OCI-LY7 (cell line): ENCODE data around the gene PALLD. TPM values are rescaled to one million over a fixed set of nuclear protein-coding genes. Genes with fewer than 3 reads are reported as not detected.

Experiments
- BruUV-seq: library from RNA; stranded (reverse); fragments of 400-500 nt; replicated peaks from 2 replicates; lab custom pipeline; 2021; lab: Mats Ljungman, UMichigan
- CTCF ChIA-PET: fragments of 300-600 bp; sonication (Branson Sonifier 250); formaldehyde crosslinking; loops from one replicate; lab custom pipeline; 2022; ENCODE audit warnings: antibody characterized with exemption; ENCODE audit not compliant: unreplicated experiment; lab: Charles Lee
- POLR2A ChIA-PET: fragments of 300-600 bp; sonication (Branson Sonifier 250); formaldehyde crosslinking; loops from one replicate; lab custom pipeline; 2022; ENCODE audit warnings: antibody characterized with exemption; lab: Charles Lee
- DNase-seq: peaks from one replicate; pipeline ENCODE4 v3.0.0-alpha.2; 2015; ENCODE audit warnings: low spot score
- H2AFZ ChIP-seq: fragments of 200-600 bp; sonication (generic), shearing (Covaris generic); 2 replicates; pipeline ENCODE4 v1.6.1; 2014; ENCODE audit warnings: mild to moderate bottlenecking, antibody characterized with exemption, low read length, moderate library complexity
- H3K27ac ChIP-seq: fragments of 200-600 bp; sonication (generic); 2 replicates; pipeline ENCODE4 v1.5.1; 2014; ENCODE audit warnings: mixed run types, low read depth, mild to moderate bottlenecking, moderate library complexity, low read length, inconsistent platforms; ENCODE audit not compliant: poor library complexity, severe bottlenecking
- H3K36me3 ChIP-seq: fragments of 200-600 bp; sonication (generic); 2 replicates; pipeline ENCODE4 v1.6.1; 2014; ENCODE audit warnings: mild to moderate bottlenecking, antibody characterized with exemption, low read length, moderate library complexity, mixed read lengths; ENCODE audit not compliant: insufficient read depth
- H3K4me1 ChIP-seq: fragments of 200-600 bp; sonication (generic); 2 replicates; pipeline ENCODE4 v1.5.1; 2014; ENCODE audit warnings: mild to moderate bottlenecking, low read length; ENCODE audit not compliant: insufficient read depth, poor library complexity, severe bottlenecking
- H3K4me2 ChIP-seq: fragments of 200-600 bp; sonication (generic); 2 replicates; pipeline ENCODE4 v1.6.1; 2014; ENCODE audit warnings: mild to moderate bottlenecking, low read length
- H3K4me3 ChIP-seq: fragments of 200-600 bp; sonication (generic); 2 replicates; pipeline ENCODE4 v1.5.1; 2014; ENCODE audit warnings: mild to moderate bottlenecking, low read depth, low read length; ENCODE audit not compliant: poor library complexity, severe bottlenecking
- H3K79me2 ChIP-seq: fragments of 200-600 bp; sonication (generic); 2 replicates; pipeline ENCODE4 v1.6.1; 2016; ENCODE audit warnings: low read depth, mild to moderate bottlenecking, low read length, moderate library complexity, mixed read lengths; ENCODE audit not compliant: insufficient read depth
- H3K9me2 ChIP-seq: fragments of 200-600 bp; sonication (generic); 2 replicates; pipeline ENCODE4 v1.6.1; 2016; ENCODE audit warnings: mild to moderate bottlenecking, low read length, mixed read lengths; ENCODE audit not compliant: insufficient read depth
- H3K9me3 ChIP-seq: fragments of 200-600 bp; sonication (generic); 2 replicates; pipeline ENCODE4 v1.6.1; 2014; ENCODE audit warnings: mild to moderate bottlenecking, mixed run types, low read length, mixed read lengths
- H4K20me1 ChIP-seq: fragments of 200-600 bp; sonication (generic); 2 replicates; pipeline ENCODE4 v1.6.1; 2014; ENCODE audit warnings: mild to moderate bottlenecking, antibody characterized with exemption, low read length, moderate library complexity, mixed read lengths; ENCODE audit not compliant: insufficient read depth
- EZH2phosphoT487 ChIP-seq: fragments of 200-600 bp; sonication (generic); IDR thresholded peaks from 2 replicates; pipeline ENCODE4 v1.6.1; 2018; ENCODE audit warnings: low read depth, borderline replicate concordance, mild to moderate bottlenecking, mixed run types, antibody characterized with exemption, low read length, moderate library complexity, mixed read lengths
- intact Hi-C: fragments of 100-400 bp; cut with micrococcal nuclease; formaldehyde crosslinking; loops from one replicate; pipeline ENCODE4 v1.10.0; 2022; ENCODE audit not compliant: unreplicated experiment
- total RNA-seq, 2 experiments: library from RNA; depleted of rRNA in 1 of 2; stranded (reverse); fragments of >200 nt in 1 of 2; shearing (Covaris generic) in 1 of 2; gene quantifications; 2 replicates each; pipeline ENCODE4 v1.2.3, GENCODE V29; 2014 to 2022
- TF ChIP-seq, protein P1 (sequence below): fragments of 200-600 bp; sonication (generic); conservative IDR thresholded peaks from 2 replicates; pipeline ENCODE4 v1.5.1; 2014; ENCODE audit warnings: mild to moderate bottlenecking, antibody characterized with exemption, low read length, moderate library complexity, mixed read lengths

PALLD gene
- total RNA-seq, 2 experiments from 2014 or later = 0.73 to 2.8 TPM

- ChIA-PET CTCF (no interaction called here), POLR2A (interaction anchor here (0.7 kb wide), 3 partner anchors 30 to 376 kb away, joined by 3 to 4 read pairs (median 4); no protein-coding TSS in a partner anchor)
- H3K4me2 ChIP-seq = no peak overlapping the region
- no peaks in the 10 kb centered on the region for H3K9me3 ChIP-seq
- DNase-seq = no peak
- no peaks in the 10 kb centered on the region for H4K20me1 ChIP-seq
- no peak overlapping the region for H3K4me3 ChIP-seq
- no peaks in the 10 kb centered on the region for H3K36me3 ChIP-seq
- H3K4me1 ChIP-seq = no peaks in the 10 kb centered on the region
- H3K79me2 ChIP-seq = no peaks in the 10 kb centered on the region
- intact Hi-C loops = loop anchor here (5.0 kb wide), 1 partner anchor 1270 kb away; no protein-coding TSS in a partner anchor
- H3K27ac ChIP-seq = no peak overlapping the region
- no peaks in the 10 kb centered on the region for H3K9me2 ChIP-seq
- no TSS peak for BruUV-seq
- no peak for TF ChIP-seq EZH2phosphoT487
- TF ChIP-seq, protein P1, sequence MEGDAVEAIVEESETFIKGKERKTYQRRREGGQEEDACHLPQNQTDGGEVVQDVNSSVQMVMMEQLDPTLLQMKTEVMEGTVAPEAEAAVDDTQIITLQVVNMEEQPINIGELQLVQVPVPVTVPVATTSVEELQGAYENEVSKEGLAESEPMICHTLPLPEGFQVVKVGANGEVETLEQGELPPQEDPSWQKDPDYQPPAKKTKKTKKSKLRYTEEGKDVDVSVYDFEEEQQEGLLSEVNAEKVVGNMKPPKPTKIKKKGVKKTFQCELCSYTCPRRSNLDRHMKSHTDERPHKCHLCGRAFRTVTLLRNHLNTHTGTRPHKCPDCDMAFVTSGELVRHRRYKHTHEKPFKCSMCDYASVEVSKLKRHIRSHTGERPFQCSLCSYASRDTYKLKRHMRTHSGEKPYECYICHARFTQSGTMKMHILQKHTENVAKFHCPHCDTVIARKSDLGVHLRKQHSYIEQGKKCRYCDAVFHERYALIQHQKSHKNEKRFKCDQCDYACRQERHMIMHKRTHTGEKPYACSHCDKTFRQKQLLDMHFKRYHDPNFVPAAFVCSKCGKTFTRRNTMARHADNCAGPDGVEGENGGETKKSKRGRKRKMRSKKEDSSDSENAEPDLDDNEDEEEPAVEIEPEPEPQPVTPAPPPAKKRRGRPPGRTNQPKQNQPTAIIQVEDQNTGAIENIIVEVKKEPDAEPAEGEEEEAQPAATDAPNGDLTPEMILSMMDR = no peak
- H2AFZ ChIP-seq = no peak overlapping the region
These were observed 385.9 kb downstream of the PALLD start for GRCh38 chr4:168882650-168883233.

DNA sequence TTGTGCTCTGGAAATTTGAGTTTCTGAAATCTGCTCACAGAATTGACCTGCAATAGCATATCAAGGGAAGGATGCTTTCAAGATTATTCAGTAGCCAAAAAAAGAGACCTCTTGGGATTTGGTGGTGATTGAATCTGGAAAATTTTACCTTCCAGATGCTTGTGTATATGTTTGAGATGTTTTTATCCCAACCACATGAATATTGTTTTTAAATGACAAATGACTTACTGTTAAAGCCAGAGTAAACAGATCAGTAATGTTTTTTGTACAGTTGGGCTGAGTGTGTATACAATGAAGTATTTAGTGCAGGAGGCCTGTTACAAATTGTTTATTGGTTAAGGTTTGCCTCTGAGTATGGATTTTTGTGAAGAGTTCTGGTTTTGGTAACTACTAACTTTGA, 386.7 kb downstream of the PALLD start:
- Histone ChIP-seq H3K79me2 (no peaks in the 10 kb centered on the region), H2AFZ (no peak overlapping the region), H3K9me3 (no peaks in the 10 kb centered on the region), H3K9me2 (no peaks in the 10 kb centered on the region), H3K4me2 (no peak overlapping the region), H3K4me3 (no peak overlapping the region), H3K4me1 (no peaks in the 10 kb centered on the region), H3K36me3 (no peaks in the 10 kb centered on the region), H4K20me1 (no peaks in the 10 kb centered on the region), H3K27ac (no peak overlapping the region)
- DNase-seq = no peak
- POLR2A ChIA-PET = interaction anchor here (0.7 kb wide), 3 partner anchors 30 to 376 kb away, joined by 3 to 4 read pairs (median 4); no protein-coding TSS in a partner anchor
- CTCF ChIA-PET = no interaction called here
- TF ChIP-seq, protein P1 = no peak
- no peak for TF ChIP-seq EZH2phosphoT487
- intact Hi-C loops = loop anchor here (5.0 kb wide), 1 partner anchor 1269 kb away; no protein-coding TSS in a partner anchor
- no TSS peak for BruUV-seq
